A549 treated with CpdA at 1 μM for 4 hours (cell line): ENCODE results near the gene KCNE4. TPM values are rescaled to one million over a fixed set of nuclear protein-coding genes. Genes with fewer than 3 reads are reported as not detected.

Experiments used
- total RNA-seq: library from RNA; stranded (reverse); fragments of 200-300 nt; extraction: Qiagen RNA extraction; gene quantifications from 5 replicates; pipeline ENCODE4 v1.2.3, GENCODE V29; 2022; ENCODE audit warnings: low read depth

Gene KCNE4, protein sequence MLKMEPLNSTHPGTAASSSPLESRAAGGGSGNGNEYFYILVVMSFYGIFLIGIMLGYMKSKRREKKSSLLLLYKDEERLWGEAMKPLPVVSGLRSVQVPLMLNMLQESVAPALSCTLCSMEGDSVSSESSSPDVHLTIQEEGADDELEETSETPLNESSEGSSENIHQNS
- total RNA-seq, result 0.84 to 1.5 TPM (median 1.0 TPM) in 5 replicates

DNA sequence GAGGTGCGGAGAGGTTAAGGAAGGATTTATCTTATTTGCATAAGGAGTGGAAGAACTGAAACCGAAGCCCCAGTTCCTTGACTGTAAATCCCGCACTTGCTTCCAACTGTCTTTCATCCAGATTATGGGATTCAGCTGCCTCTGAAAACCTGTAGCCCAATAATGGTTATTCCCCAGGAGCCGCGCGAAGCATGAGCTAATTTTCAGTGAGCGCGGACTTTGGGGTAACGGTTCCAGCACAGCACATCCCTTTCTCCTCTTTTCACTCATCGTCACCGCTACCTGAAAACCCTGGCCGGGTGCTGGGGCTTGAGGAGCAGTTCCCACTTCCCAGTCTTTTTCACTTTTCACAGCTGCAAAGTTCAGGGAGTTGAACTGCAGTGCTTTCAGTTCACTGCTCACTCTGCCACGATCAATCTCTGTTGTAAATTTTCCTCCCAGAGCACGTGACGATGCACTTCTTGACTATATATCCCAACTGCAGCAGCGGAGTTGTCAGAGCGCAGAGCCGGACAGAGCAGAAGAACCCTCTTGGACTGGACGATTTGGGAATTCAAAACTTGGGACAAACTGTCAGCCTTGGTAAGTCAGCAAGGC, at the start of gene KCNE4:
KCNE4 (plus strand) TSS at position 498 of the 597 bp plus-strand sequence. CDS start 641 bp downstream, outside the sequence.

Other genes with a start within 250 kb of the KCNE4 start
- 80.5 to 114 TPM (median 92.6 TPM) in 5 replicates for gene ACSL3, start 191.2 kb upstream of the KCNE4 start, total RNA-seq